K562 (cell line): ENCODE data around the gene IRF1. TPM values are rescaled to one million over a fixed set of nuclear protein-coding genes. Genes with fewer than 3 reads are reported as not detected.

Experiments
- EP400 ChIP-seq: fragments of 450-650 bp; IDR thresholded peaks from 2 replicates; pipeline ENCODE4 v1.6.1; 2017; ENCODE audit warnings: antibody characterized with exemption, mild to moderate bottlenecking, moderate library complexity
- MGA ChIP-seq: fragments of 450-650 bp; IDR thresholded peaks from 2 replicates; pipeline ENCODE4 v1.6.1; 2016; ENCODE audit warnings: mild to moderate bottlenecking, moderate library complexity
- U2AF1 ChIP-seq: fragments of 200-400 bp; formaldehyde crosslinking; optimal IDR thresholded peaks from 2 replicates; pipeline ENCODE3; 2017; ENCODE audit warnings: mild to moderate bottlenecking, low read depth, low read length, moderate library complexity
- ZNF318 ChIP-seq, 2 experiments: fragments of 450-650 bp; IDR thresholded peaks; 2 replicates each; pipeline ENCODE4 v1.6.1; 2016; ENCODE audit warnings: mild to moderate bottlenecking in 2 of 2, borderline replicate concordance in 1 of 2, low read depth in 1 of 2, moderate library complexity in 1 of 2
- polyA plus RNA-seq, 8 experiments: library from polyadenylated mRNA; depleted of rRNA in 4 of 8; stranded (reverse) in 5 of 8; unstranded in 3 of 8; fragments of >200 nt; fragmentation: Nextera tagmentation in 2 of 8; fragmentation: Illumina TruSeq in 1 of 8; extraction: Ambion mirVana in 2 of 8; extraction: Trizol in 1 of 8; gene quantifications; 2 replicates each; pipeline versions ENCODE4 v1.2.1 to v1.2.3, GENCODE V29; 2011 to 2014; ENCODE audit warnings: inconsistent platforms in 1 of 8, missing spikeins in 1 of 8
- total RNA-seq, 7 experiments: library from RNA; depleted of rRNA in 6 of 7; stranded (reverse); fragments of >200 nt in 6 of 7; fragmentation: Illumina TruSeq in 2 of 7; extraction: Trizol in 2 of 7; gene quantifications; 2 replicates each; pipeline versions ENCODE4 v1.2.1 to v1.2.3, GENCODE V29; 2011 to 2021; ENCODE audit warnings: low replicate concordance in 1 of 7

IRF1 gene
- total and polyA plus RNA-seq, 9 of the 15 experiments (the other 6 are each of a cell fraction or from before 2014, with no cell fraction given): 1.1 to 12.3 (median 5.9) TPM

- TF ChIP-seq ZNF318 (IDR thresholded peaks at IDR 0.05; ENCODE audit: borderline replicate concordance in 1 of 2, low read depth in 1 of 2) (no peak), MGA (peak; percentile 82), U2AF1 (peak; percentile 24), EP400 (peak; percentile 2; the same call in 1 of the 2 replicates)
Measured at GRCh38 chr5:132490484-132491367, at the start of gene IRF1 (continued).
